Prostate gland (tissue), 2 donors: Measurements from ENCODE around the gene TRIO.

Source experiments
- CTCF ChIP-seq, 4 experiments: fragments of 200-600 bp in 2 of 4; fragments of 450-650 bp in 2 of 4; sonication (generic) in 2 of 4; IDR thresholded peaks; 1 replicate in 3 of 4; 2 replicates in 1 of 4; pipeline ENCODE4 v1.5.1; 2016 to 2019; ENCODE audit warnings: antibody characterized with exemption in 4 of 4, mild to moderate bottlenecking in 2 of 4, moderate library complexity in 2 of 4
- POLR2A ChIP-seq: fragments of 450-650 bp; IDR thresholded peaks from one replicate; pipeline ENCODE4 v1.6.1; 2016; ENCODE audit warnings: antibody characterized with exemption, mild to moderate bottlenecking
- POLR2AphosphoS5 ChIP-seq: sonication (generic); formaldehyde crosslinking; IDR thresholded peaks from one replicate; pipeline ENCODE4 v1.6.1; 2017; ENCODE audit warnings: antibody characterized with exemption

GRCh38 chr5:14471507-14471906 is 328.4 kb downstream of the TRIO start:
- TF ChIP-seq CTCF (IDR thresholded peaks at IDR 0.05) (no peak), POLR2A (no peak), POLR2AphosphoS5 (no peak)
